OCI-LY3 (cell line): ENCODE measurements around the gene CLMP.

Experiments used
- H2AFZ ChIP-seq: fragments of 200-600, 300-600 bp; shearing (Covaris generic); 2 replicates; pipeline ENCODE4 v1.6.0; 2014; ENCODE audit warnings: antibody characterized with exemption, low read depth, low read length
- H3K27ac ChIP-seq: fragments of 200-600, 300-600 bp; sonication (generic); 2 replicates; pipeline ENCODE4 v1.5.1; 2014; ENCODE audit warnings: mild to moderate bottlenecking, low read length, moderate library complexity, mixed read lengths
- H3K27me3 ChIP-seq: fragments of 200-600, 300-600 bp; sonication (generic); 2 replicates; pipeline ENCODE4 v1.6.1; 2014; ENCODE audit warnings: low read depth, low read length, mixed read lengths
- H3K36me3 ChIP-seq: fragments of 200-600, 300-600 bp; sonication (generic); replicated peaks from 2 replicates; pipeline ENCODE3; 2014; ENCODE audit warnings: low read depth, low read length, mixed read lengths
- H3K4me1 ChIP-seq: fragments of 300-600, 200-600 bp; sonication (generic); 2 replicates; pipeline ENCODE4 v1.6.1; 2014; ENCODE audit warnings: low read length, mixed read lengths
- H3K4me2 ChIP-seq: fragments of 200-600, 300-600 bp; sonication (generic); 2 replicates; pipeline ENCODE4 v1.6.1; 2014; ENCODE audit warnings: low read length, mixed read lengths
- H3K4me3 ChIP-seq: fragments of 300-600, 200-600 bp; sonication (generic); 2 replicates; pipeline ENCODE4 v1.5.1; 2014; ENCODE audit warnings: antibody characterized with exemption, mild to moderate bottlenecking, low read length, moderate library complexity
- H3K79me2 ChIP-seq: fragments of 300-600, 200-600 bp; shearing (Covaris generic); 2 replicates; pipeline ENCODE4 v1.6.1; 2014; ENCODE audit warnings: mild to moderate bottlenecking, low read length, mixed read lengths
- H3K9ac ChIP-seq: fragments of 300-600, 200-600 bp; shearing (Covaris generic); 2 replicates; pipeline ENCODE4 v1.6.0; 2014; ENCODE audit warnings: mild to moderate bottlenecking, low read length, moderate library complexity
- H3K9me3 ChIP-seq: fragments of 200-600, 300-600 bp; shearing (Covaris generic); 2 replicates; pipeline ENCODE4 v1.6.1; 2014; ENCODE audit warnings: low read length, mixed read lengths; ENCODE audit not compliant: insufficient read depth
- H4K20me1 ChIP-seq: fragments of 200-600, 300-600 bp; sonication (generic); 2 replicates; pipeline ENCODE4 v1.6.1; 2016; ENCODE audit warnings: low read length, mixed read lengths; ENCODE audit not compliant: insufficient read depth
- CTCF ChIP-seq: fragments of 200-600, 300-600 bp; sonication (generic); IDR thresholded peaks from 2 replicates; pipeline ENCODE4 v1.5.1; 2014; ENCODE audit warnings: antibody characterized with exemption, low read length, low read depth
- EZH2phosphoT487 ChIP-seq: fragments of 200-600 bp; shearing (Covaris generic); IDR thresholded peaks from 2 replicates; pipeline ENCODE4 v1.6.1; 2018; ENCODE audit warnings: antibody characterized with exemption, mixed run types, low read depth

CLMP gene

GRCh38 chr11:123221584-123221983 is 26.5 kb upstream of the CLMP start:
- TF ChIP-seq CTCF: no peak
- TF ChIP-seq EZH2phosphoT487: no peak
- no peak overlapping the region for H3K4me2 ChIP-seq

GRCh38 chr11:123221096-123221561 is 26.1 kb upstream of the CLMP start:
- Histone ChIP-seq H3K27ac (no peak overlapping the region), H4K20me1 (no peaks in the 10 kb centered on the region), H3K36me3 (no peaks in the 10 kb centered on the region), H3K4me2 (no peak overlapping the region), H3K4me1 (no peaks in the 10 kb centered on the region), H3K27me3 (peaks cover 13% of the 10 kb centered on the region; the same call in 1 of the 2 replicates), H2AFZ (no peak overlapping the region), H3K9ac (no peak overlapping the region), H3K79me2 (no peaks in the 10 kb centered on the region), H3K4me3 (no peak overlapping the region), H3K9me3 (no peaks in the 10 kb centered on the region)
- TF ChIP-seq CTCF (no peak), EZH2phosphoT487 (no peak)

More at GRCh38 chr11:123221584-123221983, 26.5 kb upstream of the CLMP start:
- H3K9ac ChIP-seq: no peak overlapping the region
- no peaks in the 10 kb centered on the region for H3K9me3 ChIP-seq
- no peak overlapping the region for H3K27ac ChIP-seq
- no peaks in the 10 kb centered on the region for H4K20me1 ChIP-seq
- peaks cover 13% of the 10 kb centered on the region; the same call in 1 of the 2 replicates for H3K27me3 ChIP-seq
- H3K79me2 ChIP-seq: no peaks in the 10 kb centered on the region
- no peaks in the 10 kb centered on the region for H3K36me3 ChIP-seq
- no peak overlapping the region for H3K4me3 ChIP-seq
- H3K4me1 ChIP-seq: no peaks in the 10 kb centered on the region
- H2AFZ ChIP-seq: no peak overlapping the region

GRCh38 chr11:123219066-123219690 is 24.1 kb upstream of the CLMP start:
- H3K9ac ChIP-seq: no peak overlapping the region
- no peak overlapping the region for H2AFZ ChIP-seq
- H3K27ac ChIP-seq: no peak overlapping the region
- no peaks in the 10 kb centered on the region for H3K9me3 ChIP-seq
- no peaks in the 10 kb centered on the region for H3K79me2 ChIP-seq
- H3K36me3 ChIP-seq: no peaks in the 10 kb centered on the region
- H3K4me2 ChIP-seq: no peak overlapping the region
- H3K4me3 ChIP-seq: no peak overlapping the region
- no peaks in the 10 kb centered on the region for H3K4me1 ChIP-seq
- H3K27me3 ChIP-seq: peaks cover 16% of the 10 kb centered on the region
- H4K20me1 ChIP-seq: no peaks in the 10 kb centered on the region
- no peak for TF ChIP-seq CTCF
- no peak for TF ChIP-seq EZH2phosphoT487

- Histone ChIP-seq H3K36me3 (no peaks in the 10 kb centered on the region), H2AFZ (no peak overlapping the region), H3K9ac (no peak overlapping the region), H3K4me2 (no peak overlapping the region), H3K4me3 (no peak overlapping the region), H4K20me1 (no peaks in the 10 kb centered on the region), H3K79me2 (no peaks in the 10 kb centered on the region), H3K27ac (no peak overlapping the region), H3K27me3 (peaks cover 19% of the 10 kb centered on the region), H3K4me1 (no peaks in the 10 kb centered on the region), H3K9me3 (no peaks in the 10 kb centered on the region)
- TF ChIP-seq EZH2phosphoT487 (no peak), CTCF (no peak)
These were observed 23.4 kb upstream of the CLMP start for GRCh38 chr11:123218451-123218850.
